NCI-H748 (cell line): ENCODE results near the gene ROGDI.

Source experiments
- DNase-seq: peaks from one replicate; lab custom pipeline; 2025; ENCODE audit not compliant: unreplicated experiment; lab: John Stamatoyannopoulos, UW

The ROGDI gene, protein sequence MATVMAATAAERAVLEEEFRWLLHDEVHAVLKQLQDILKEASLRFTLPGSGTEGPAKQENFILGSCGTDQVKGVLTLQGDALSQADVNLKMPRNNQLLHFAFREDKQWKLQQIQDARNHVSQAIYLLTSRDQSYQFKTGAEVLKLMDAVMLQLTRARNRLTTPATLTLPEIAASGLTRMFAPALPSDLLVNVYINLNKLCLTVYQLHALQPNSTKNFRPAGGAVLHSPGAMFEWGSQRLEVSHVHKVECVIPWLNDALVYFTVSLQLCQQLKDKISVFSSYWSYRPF

GRCh38 chr16:4801962-4802658, at the start of gene ROGDI:
ROGDI (minus strand) TSS chr16:4802633; CDS start chr16:4802571, 62 bp downstream.
- DNase-seq: peak; percentile 88

DNA sequence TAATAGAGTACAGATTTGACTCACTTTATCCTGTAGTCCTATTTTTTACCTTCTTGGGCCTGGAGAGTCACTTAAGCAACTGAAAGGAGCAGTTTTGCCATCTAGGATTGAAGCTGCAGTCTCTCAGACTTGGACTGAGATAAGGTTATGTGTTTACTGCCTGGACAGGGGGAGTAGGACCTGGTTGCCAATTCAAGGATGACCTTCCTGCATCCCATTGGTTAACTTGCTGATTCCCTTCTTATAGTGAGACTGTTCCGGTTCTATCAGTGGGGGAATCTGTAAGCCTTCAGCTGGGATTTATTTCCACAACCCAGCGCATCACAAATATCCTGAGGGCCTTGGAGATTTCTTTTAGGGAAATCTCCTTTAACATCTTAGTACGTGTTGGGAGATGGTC, 47.8 kb upstream of the ROGDI start:
- no peak for DNase-seq

DNA sequence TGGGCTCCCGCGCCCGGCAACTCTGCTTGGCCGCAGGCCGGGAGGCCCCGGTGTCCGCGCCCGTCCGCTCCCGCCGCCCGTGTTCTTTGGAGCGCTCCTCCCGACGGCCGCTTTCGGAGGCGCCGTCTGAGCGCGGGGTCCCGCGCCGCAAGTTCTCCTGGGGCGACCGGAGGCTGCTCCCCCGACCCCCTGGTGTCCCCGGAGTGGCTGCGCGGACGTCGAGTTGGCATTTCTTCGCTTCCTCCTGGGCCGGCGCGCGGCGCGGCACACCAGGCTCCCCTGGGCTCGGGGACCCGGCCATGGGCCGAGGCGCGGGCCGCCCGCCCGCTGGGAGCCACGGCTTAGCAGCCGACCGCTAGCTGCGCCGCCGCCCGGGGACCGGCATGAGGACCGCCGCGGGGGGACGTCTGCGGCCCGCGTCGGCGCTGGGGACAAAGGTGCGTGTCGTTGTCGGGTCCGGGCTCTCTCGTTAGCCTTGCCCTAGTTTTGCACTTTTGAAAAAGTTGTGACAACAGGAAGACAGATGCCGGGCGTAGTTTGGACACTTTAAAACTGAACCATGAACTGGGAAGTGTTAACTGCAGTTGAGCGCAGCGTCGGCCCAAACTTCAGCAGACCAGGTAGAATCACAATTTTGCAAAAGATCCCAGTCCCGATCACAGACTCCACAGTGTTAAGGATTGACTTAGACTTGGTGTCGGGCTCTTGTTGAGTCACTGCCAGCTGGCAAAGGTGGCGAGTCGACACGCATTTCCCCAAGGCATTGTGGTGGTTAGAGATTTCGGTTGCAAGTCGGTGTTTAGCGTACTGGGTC, 45.5 kb upstream of the ROGDI start:
- DNase-seq: peak; percentile 41

DNA sequence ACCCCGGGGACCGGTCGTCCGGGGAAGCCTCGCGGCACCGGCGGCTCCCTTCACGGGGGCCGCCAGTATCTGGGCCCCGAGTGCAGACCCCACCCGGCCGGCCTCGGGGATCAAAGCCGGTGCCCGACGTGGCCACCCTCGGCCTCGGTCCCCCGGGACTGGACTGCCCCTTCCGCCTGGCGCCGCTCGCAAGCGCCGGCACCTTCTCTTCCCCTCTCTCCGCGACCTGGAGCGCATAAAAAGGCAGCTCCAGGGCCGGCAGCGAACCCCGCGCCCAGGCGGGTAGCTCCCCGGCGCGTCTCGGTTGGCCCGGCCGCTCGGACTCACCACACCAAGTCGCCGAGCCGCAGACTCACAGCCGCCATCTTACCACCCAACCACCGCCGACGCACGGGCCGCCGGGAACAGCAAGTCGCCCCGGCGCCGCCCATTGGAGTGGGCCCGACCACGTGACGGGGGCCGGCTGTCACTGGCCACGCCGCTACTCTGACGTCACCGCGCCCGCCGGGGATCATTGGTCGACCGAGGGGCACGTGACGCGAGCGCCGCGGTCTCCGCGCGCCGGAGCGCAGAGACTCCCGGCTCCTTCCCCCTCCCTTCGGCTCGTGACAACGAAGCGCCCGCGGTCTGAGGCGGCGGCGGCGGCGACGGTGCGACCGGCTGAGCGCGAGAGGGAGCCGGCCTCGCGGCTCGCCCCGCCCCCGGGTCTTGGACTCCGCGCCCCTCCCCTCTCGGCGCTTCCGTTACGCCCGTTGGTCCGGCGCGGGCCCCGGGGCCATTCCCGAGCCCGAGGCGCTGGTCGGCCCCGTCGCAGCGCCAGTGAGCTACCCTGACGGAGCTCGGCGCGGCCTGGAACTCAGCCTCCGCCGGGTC, 44.7 kb upstream of the ROGDI start, which contains the start of the genes GLYR1 and UBN1:
TSS of gene GLYR1 (minus strand) at position 388 of the 873 bp plus-strand sequence. CDS start at position 365, 23 bp downstream.
TSS of gene UBN1 (plus strand) at position 581 of the 873 bp plus-strand sequence. CDS start 5,437 bp downstream, outside the sequence.
- peak; percentile 95 for DNase-seq

DNA sequence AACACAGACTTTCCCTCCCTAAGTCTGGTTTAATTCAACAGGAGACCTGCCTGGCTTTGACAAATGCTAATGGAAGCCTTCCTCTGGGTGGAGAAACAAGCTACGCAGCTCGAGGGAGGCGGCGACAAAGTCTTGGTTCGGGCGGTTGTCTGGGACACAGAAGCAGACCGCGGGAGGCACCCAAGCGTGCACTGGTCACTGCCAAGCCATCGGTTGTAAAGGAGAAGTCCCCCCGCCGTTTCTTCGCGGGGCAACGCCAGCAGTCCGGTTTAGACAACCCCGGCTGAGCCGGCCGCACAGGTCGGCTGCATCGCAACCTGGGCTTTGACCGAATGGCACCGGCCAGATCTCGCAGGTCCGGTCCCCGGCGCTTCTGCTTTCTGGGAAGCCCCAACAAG, 44.1 kb upstream of the ROGDI start:
- peak; percentile 17 for DNase-seq

GRCh38 chr16:4840984-4841383, 38.6 kb upstream of the ROGDI start:
- DNase-seq: no peak

DNA sequence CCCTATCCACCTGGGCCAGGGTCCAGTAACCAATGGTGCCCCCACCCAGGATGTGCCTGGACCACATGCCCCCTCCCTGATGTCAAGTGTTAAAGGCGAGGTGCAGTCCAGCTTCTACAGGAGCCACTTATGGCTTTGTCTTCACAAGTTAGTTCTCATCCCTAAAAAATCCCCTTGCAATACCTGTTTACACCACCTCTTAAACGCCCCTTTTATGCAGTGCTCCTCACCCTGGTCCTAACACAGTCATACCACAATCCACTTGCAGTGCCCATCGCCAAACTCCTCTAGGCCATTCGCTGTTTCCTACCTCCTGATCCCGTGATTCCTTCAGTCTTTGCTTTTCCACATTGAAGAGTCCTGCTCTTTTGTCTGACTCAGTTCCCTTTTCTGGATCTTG, 37.5 kb upstream of the ROGDI start:
- DNase-seq: no peak

GRCh38 chr16:4837733-4838501, 35.5 kb upstream of the ROGDI start:
- no peak for DNase-seq

GRCh38 chr16:4836727-4837126, 34.3 kb upstream of the ROGDI start:
- no peak for DNase-seq

GRCh38 chr16:4833584-4833983, 31.2 kb upstream of the ROGDI start:
- DNase-seq: no peak

DNA sequence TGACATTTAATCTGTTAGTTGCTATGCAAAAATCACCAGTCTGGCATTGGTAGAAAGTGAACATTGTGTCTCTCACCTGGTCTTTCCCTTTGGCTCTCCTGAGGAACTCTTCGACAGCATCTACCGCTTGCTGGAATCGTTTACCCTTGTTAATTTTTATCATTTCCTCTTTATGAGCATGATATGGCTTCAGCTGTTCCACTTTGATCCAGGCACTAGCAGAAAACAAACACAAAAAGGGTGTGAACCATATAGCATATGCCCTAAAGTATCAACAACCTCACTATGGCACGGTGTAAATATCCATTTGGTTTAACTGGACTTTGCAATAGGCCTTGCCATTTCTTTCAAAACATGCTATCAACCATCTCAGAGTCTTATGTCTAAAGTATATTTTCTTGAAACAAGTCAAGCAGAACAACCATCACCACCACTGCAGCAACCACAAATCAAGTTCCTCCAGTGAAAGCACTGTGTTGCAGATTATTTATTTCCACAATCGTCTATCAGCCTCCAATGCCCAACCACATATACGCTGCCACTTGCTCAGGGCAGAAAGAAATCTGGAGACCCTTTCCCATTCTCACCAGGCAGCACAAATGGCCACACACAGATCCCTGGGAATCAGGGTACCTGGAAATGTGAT, 30.4 kb upstream of the ROGDI start:
- no peak for DNase-seq

GRCh38 chr16:4831616-4832015, 29.2 kb upstream of the ROGDI start:
- DNase-seq: no peak

DNA sequence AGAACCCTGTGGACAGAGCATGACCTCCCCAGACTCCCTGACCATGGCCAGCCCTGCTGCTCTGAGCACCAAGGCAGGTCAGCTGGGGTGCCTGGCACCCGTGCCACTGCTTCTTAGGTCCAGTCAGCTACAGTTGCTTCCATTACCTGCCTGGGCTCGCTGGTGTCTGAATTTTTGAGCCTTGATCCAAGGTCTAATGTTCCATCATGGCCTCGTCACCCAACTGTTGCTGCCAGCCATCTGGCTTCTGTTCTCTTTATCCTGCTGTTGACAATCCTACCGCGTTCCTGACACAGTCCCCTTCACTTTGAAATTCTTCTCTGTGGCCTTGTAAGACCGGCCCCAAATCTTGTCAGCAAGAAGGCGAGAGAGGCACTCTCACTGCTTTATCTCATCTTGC, 28.0 kb upstream of the ROGDI start:
- no peak for DNase-seq

DNA sequence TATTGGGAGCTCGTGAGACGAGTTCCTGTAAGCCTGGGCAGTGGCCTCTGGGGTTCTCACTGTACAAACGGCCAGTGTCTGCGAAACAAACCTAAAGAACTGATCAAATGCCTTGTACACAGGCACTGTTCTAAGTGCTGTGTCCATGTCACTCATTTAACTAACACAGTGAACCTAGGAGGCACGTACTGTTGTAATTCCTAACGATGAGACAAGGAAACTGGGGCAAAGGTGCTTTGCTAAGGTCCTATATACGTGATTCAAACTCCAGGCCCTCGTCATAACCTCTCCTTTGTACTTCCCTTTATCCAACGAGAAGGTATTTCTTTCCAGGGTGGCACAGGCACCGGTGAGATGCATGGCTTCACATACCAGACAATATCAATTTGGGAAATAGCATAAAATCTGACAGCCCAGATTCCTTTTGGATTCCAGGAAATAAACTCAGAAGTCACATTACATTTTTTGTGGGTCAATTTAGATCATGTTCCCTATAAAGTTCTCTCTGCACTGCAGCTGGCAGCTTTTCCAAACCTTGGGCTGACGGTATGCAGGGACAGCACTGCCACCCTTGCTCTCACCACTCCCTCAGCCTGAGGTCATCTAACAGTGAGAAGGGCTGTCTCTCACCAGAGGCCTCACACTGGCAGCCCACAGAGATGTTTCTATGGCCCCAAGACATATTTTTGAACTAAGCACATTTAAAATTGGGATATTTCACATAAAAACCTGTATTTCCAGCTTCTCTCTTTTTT, 26.3 kb upstream of the ROGDI start:
- no peak for DNase-seq

GRCh38 chr16:4826980-4827379, 24.5 kb upstream of the ROGDI start:
- no peak for DNase-seq

- DNase-seq: no peak
These were observed 24.1 kb upstream of the ROGDI start for GRCh38 chr16:4826526-4826925.

GRCh38 chr16:4825196-4825595, 22.8 kb upstream of the ROGDI start:
- DNase-seq: no peak

GRCh38 chr16:4820652-4821051, 18.2 kb upstream of the ROGDI start:
- no peak for DNase-seq
